Transverse colon (tissue), 4 donors: ENCODE measurements around the gene ACVR1C. TPM values are rescaled to one million over a fixed set of nuclear protein-coding genes. Genes with fewer than 3 reads are reported as not detected.

Source experiments
- DNase-seq: peaks from one replicate; pipeline ENCODE4 v3.0.0-alpha.2; 2019
- H3K27ac ChIP-seq, 4 donors: fragments of 200-600 bp; sonication (generic); 2 replicates each; pipeline ENCODE4 v1.5.1; 2016 to 2018; ENCODE audit warnings: inconsistent platforms in 4 of 4
- H3K27me3 ChIP-seq: fragments of 200-600 bp; sonication (generic); 2 replicates; pipeline ENCODE4 v1.5.1; 2017; ENCODE audit warnings: inconsistent platforms
- H3K36me3 ChIP-seq, 4 donors: fragments of 200-600 bp; sonication (generic); 2 replicates each; pipeline ENCODE4 v1.5.1; 2017 to 2019; ENCODE audit warnings: inconsistent platforms in 4 of 4
- H3K4me1 ChIP-seq, 4 donors: fragments of 200-600 bp; sonication (generic); 2 replicates each; pipeline ENCODE4 v1.5.1; 2017 to 2020; ENCODE audit warnings: inconsistent platforms in 4 of 4
- H3K4me3 ChIP-seq, 4 donors: fragments of 200-600 bp; sonication (generic); 1 replicate in 1 of 4; 2 replicates in 3 of 4; pipeline versions ENCODE4 v1.5.1 to v1.6.1; 2017 to 2019; ENCODE audit warnings: inconsistent platforms in 4 of 4
- H3K9me3 ChIP-seq, 2 donors: fragments of 200-600 bp; sonication (generic); 2 replicates each; pipeline ENCODE4 v1.5.1; 2017 to 2019; ENCODE audit warnings: inconsistent platforms in 2 of 2
- CTCF ChIP-seq, 5 experiments: fragments of 200-600 bp in 3 of 5; fragments of 450-650 bp in 2 of 5; sonication (generic) in 3 of 5; IDR thresholded peaks; 1 replicate in 2 of 5; 2 replicates in 3 of 5; pipeline ENCODE4 v1.5.1; 2016 to 2017; ENCODE audit warnings: antibody characterized with exemption in 5 of 5, inconsistent platforms in 3 of 5, mild to moderate bottlenecking in 2 of 5, moderate library complexity in 1 of 5
- EP300 ChIP-seq: sonication (generic); formaldehyde crosslinking; IDR thresholded peaks from one replicate; pipeline ENCODE4 v1.6.1; 2017; ENCODE audit warnings: antibody characterized with exemption, low read depth
- POLR2A ChIP-seq: fragments of 450-650 bp; IDR thresholded peaks from one replicate; pipeline ENCODE4 v1.6.1; 2016; ENCODE audit warnings: antibody characterized with exemption, mild to moderate bottlenecking, moderate library complexity
- POLR2AphosphoS5 ChIP-seq, 3 donors: sonication (generic); formaldehyde crosslinking; IDR thresholded peaks; one replicate each; pipeline ENCODE4 v1.6.1; 2016; ENCODE audit warnings: antibody characterized with exemption in 3 of 3
- WGBS, 2 donors: methylation state at CpG; one replicate each; pipeline ENCODE4 v1.1.5; 2018; ENCODE audit warnings: low coverage in 1 of 2; 5-methylcytosine and 5-hydroxymethylcytosine counted together
- in situ Hi-C, 4 donors: fragments of 200-750 bp; cut with MboI; loops; one replicate each; pipeline versions ENCODE4 v1.15.0 to v1.15.1; 2017; ENCODE audit warnings: low sequenced_read_pairs in 3 of 4, low pct_ligation_motif_present in 1 of 4, low pct_unique_long_range_greater_than_20kb in 1 of 4
- intact Hi-C: fragments of 100-400 bp; cut with DNase I; formaldehyde crosslinking; loops from one replicate; pipeline ENCODE4 v1.15.1; 2023; ENCODE audit warnings: low total_unique reads
- total RNA-seq, 4 donors: library from RNA; depleted of rRNA; stranded (reverse); fragments of >200 nt; gene quantifications; one replicate each; pipeline ENCODE4 v1.1.0, GENCODE V29; 2016

Gene ACVR1C
- 10 to 100 TPM in 3 of 4 donors, 1 to 10 TPM in 1; 8.2 to 13.7 (median 11.9) TPM for total RNA-seq

GRCh38 chr2:157628477-157629415, at the start of gene ACVR1C:
Gene ACVR1C, minus strand, starts transcription at chr2:157628864. Its CDS starts 220 bp downstream, at chr2:157628644.
- no peaks in the 10 kb centered on the region for H3K27me3 ChIP-seq
- peak; percentile 30 to 54 (median 33) for TF ChIP-seq POLR2AphosphoS5 (IDR thresholded peaks at IDR 0.05)
- peak; percentile 74 for TF ChIP-seq POLR2A
- no peak for TF ChIP-seq EP300
- TF ChIP-seq CTCF (IDR thresholded peaks at IDR 0.05), result peak; percentile 46 to 82 (median 70)
- H3K4me1 ChIP-seq, result peaks cover 0 to 12% (median 4%) of the 10 kb centered on the region in 4 donors
- WGBS, 2 donors, result 0% methylated on average over 63 of the region's 79 CpGs; no CpG with 5 or more reads in 1 of the 2 donors
- intact Hi-C loops, result no loop called here
- DNase-seq, result peak; percentile 90
- H3K4me3 ChIP-seq, result peak within 1 kb of the TSS; percentile 32 to 63 (median 52)
- in situ Hi-C loops, result no loop called here
- no peaks in the 10 kb centered on the region for H3K36me3 ChIP-seq
- no peaks in the 10 kb centered on the region for H3K9me3 ChIP-seq
- peak within 1 kb of the TSS; percentile 85 to 91 (median 87) for H3K27ac ChIP-seq

GRCh38 chr2:157677941-157678340, 49.3 kb upstream of the ACVR1C start:
- no peak overlapping the region for H3K27ac ChIP-seq
- no peak overlapping the region for H3K4me3 ChIP-seq
- H3K9me3 ChIP-seq, result no peaks in the 10 kb centered on the region
- in situ Hi-C loops, result no loop called here
- H3K27me3 ChIP-seq, result no peaks in the 10 kb centered on the region
- no peak for TF ChIP-seq POLR2A
- TF ChIP-seq CTCF (IDR thresholded peaks at IDR 0.05), result no peak
- no peak for TF ChIP-seq POLR2AphosphoS5 (IDR thresholded peaks at IDR 0.05)
- TF ChIP-seq EP300, result no peak
- H3K4me1 ChIP-seq, result peaks cover 0 to 2% (median 0%) of the 10 kb centered on the region in 4 donors
- no peak for DNase-seq
- intact Hi-C loops, result no loop called here
- H3K36me3 ChIP-seq, result no peaks in the 10 kb centered on the region

- no peaks in the 10 kb centered on the region for H3K36me3 ChIP-seq
- in situ Hi-C loops, result no loop called here
- H3K4me1 ChIP-seq, result peaks cover 0 to 2% (median 0%) of the 10 kb centered on the region in 4 donors
- WGBS, 2 donors, result 90 to 94% methylated on average over 6 to 10 of the region's 10 CpGs
- no peak for DNase-seq
- intact Hi-C loops, result no loop called here
- no peaks in the 10 kb centered on the region for H3K27me3 ChIP-seq
- no peak for TF ChIP-seq CTCF (IDR thresholded peaks at IDR 0.05)
- TF ChIP-seq POLR2AphosphoS5 (IDR thresholded peaks at IDR 0.05), result no peak
- TF ChIP-seq EP300, result no peak
- no peak for TF ChIP-seq POLR2A
- no peak overlapping the region for H3K27ac ChIP-seq
- no peak overlapping the region for H3K4me3 ChIP-seq
- no peaks in the 10 kb centered on the region for H3K9me3 ChIP-seq
Measured at GRCh38 chr2:157672129-157672528, 43.5 kb upstream of the ACVR1C start.

GRCh38 chr2:157662401-157662800, 33.7 kb upstream of the ACVR1C start:
- in situ Hi-C loops (no loop called here), intact Hi-C loops (no loop called here)
- 73 to 92% methylated on average over 1 of the region's 1 CpG for WGBS, 2 donors
- H3K4me1 ChIP-seq, result no peaks in the 10 kb centered on the region
- H3K36me3 ChIP-seq, result no peaks in the 10 kb centered on the region
- no peaks in the 10 kb centered on the region for H3K27me3 ChIP-seq
- no peak overlapping the region for H3K4me3 ChIP-seq
- no peak overlapping the region for H3K27ac ChIP-seq
- no peak for TF ChIP-seq CTCF (IDR thresholded peaks at IDR 0.05)
- TF ChIP-seq EP300, result no peak
- TF ChIP-seq POLR2A, result no peak
- TF ChIP-seq POLR2AphosphoS5 (IDR thresholded peaks at IDR 0.05), result no peak
- no peaks in the 10 kb centered on the region for H3K9me3 ChIP-seq
- no peak for DNase-seq
